ENCODE measurements around the gene WDR77. TPM values are rescaled to one million over a fixed set of nuclear protein-coding genes. Genes with fewer than 3 reads are reported as not detected.

The WDR77 gene
- total and polyA plus RNA-seq, 2 experiments from 2014 or later, result 39.3 to 109 TPM

DNA sequence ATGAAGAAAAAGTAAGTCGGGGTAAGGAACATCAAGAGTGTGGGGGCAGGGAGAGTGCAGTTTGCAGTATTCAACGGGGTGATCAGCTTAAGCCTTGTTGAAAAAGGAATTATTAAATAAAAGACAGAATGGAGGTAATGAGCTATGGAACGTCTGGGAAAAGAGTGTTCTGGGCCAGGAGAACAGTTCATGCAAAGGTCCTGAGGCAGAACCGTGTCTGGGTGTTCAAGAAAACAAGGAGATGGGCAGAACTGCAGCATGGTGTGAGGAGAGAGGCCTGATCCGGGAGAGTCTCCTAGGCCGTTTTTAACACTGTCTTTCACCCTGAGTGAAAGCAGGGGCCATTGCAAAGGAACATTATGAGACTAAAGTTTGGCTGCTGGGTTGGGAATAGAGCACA is 41.8 kb downstream of the WDR77 start:
- no peak for DNase-seq (ENCODE audit: low read depth in 1 of 2, low spot score in 1 of 2)
- H3K9me3 ChIP-seq (ENCODE audit: low read depth), result no peaks in the 10 kb centered on the region
- no peak overlapping the region for H3K27ac ChIP-seq
- H3K4me3 ChIP-seq, result no peak overlapping the region
- no peaks in the 10 kb centered on the region for H3K27me3 ChIP-seq
- no peaks in the 10 kb centered on the region for H3K4me1 ChIP-seq (ENCODE audit: low read depth)
- H3K36me3 ChIP-seq, result no peaks in the 10 kb centered on the region
- TF ChIP-seq, protein P1, sequence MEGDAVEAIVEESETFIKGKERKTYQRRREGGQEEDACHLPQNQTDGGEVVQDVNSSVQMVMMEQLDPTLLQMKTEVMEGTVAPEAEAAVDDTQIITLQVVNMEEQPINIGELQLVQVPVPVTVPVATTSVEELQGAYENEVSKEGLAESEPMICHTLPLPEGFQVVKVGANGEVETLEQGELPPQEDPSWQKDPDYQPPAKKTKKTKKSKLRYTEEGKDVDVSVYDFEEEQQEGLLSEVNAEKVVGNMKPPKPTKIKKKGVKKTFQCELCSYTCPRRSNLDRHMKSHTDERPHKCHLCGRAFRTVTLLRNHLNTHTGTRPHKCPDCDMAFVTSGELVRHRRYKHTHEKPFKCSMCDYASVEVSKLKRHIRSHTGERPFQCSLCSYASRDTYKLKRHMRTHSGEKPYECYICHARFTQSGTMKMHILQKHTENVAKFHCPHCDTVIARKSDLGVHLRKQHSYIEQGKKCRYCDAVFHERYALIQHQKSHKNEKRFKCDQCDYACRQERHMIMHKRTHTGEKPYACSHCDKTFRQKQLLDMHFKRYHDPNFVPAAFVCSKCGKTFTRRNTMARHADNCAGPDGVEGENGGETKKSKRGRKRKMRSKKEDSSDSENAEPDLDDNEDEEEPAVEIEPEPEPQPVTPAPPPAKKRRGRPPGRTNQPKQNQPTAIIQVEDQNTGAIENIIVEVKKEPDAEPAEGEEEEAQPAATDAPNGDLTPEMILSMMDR (IDR thresholded peaks at IDR 0.05; ENCODE audit: low read depth, low read length), result no peak

GRCh38 chr1:111406321-111406768 is 42.7 kb downstream of the WDR77 start:
- Histone ChIP-seq H3K9me3 (ENCODE audit: low read depth) (no peaks in the 10 kb centered on the region), H3K36me3 (no peaks in the 10 kb centered on the region), H3K4me1 (ENCODE audit: low read depth) (no peaks in the 10 kb centered on the region), H3K27me3 (no peaks in the 10 kb centered on the region), H3K27ac (no peak overlapping the region), H3K4me3 (no peak overlapping the region)
- TF ChIP-seq, protein P1 (IDR thresholded peaks at IDR 0.05; ENCODE audit: low read depth, low read length), result no peak
- peak in 1 of 2 donors; percentile 80 for DNase-seq (ENCODE audit: low read depth in 1 of 2, low spot score in 1 of 2)

DNA sequence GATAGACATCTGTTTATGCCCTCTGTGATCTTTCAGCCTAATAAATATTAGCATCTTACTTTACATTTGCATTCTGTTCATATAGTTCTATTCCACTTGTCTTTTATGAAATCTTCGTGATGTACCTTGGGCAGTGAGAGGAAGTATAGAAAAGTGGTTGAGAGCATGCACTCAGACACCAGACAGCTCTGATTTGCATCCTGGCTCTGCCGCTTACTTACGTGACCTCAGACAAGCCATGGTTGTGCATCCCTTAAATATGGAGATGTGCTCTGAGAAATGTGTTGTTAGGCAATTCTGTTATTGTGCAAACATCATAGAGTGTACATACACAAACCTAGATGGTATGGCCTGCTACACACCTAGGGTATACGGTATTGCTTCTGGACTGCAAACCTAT is 44.5 kb downstream of the WDR77 start:
- H3K27me3 ChIP-seq, result no peaks in the 10 kb centered on the region
- H3K9me3 ChIP-seq (ENCODE audit: low read depth), result no peaks in the 10 kb centered on the region
- H3K4me3 ChIP-seq, result no peak overlapping the region
- no peak for DNase-seq (ENCODE audit: low read depth in 1 of 2, low spot score in 1 of 2)
- TF ChIP-seq, protein P1 (IDR thresholded peaks at IDR 0.05; ENCODE audit: low read depth, low read length), result no peak
- no peak overlapping the region for H3K27ac ChIP-seq
- no peaks in the 10 kb centered on the region for H3K4me1 ChIP-seq (ENCODE audit: low read depth)
- H3K36me3 ChIP-seq, result no peaks in the 10 kb centered on the region

DNA sequence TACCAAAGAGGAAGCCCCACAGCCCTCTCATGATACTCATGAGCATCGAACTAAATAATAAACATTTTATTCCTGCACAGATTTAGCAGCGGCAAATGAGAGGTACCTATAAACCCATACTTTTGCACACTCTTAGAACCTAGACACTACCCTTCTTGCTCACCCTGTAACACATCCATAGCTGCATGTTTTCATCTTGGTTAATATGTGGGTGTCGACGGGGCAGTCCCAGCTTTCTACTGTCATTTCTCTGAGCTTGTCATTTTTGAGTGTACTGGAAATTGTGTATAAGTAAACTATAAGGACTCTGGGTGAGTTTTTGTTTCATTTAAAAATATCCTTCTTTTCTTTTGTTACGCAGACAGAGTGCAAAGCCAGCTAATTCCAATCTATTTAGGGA is 47.0 kb downstream of the WDR77 start:
- Histone ChIP-seq H3K27me3 (no peaks in the 10 kb centered on the region), H3K36me3 (no peaks in the 10 kb centered on the region), H3K4me1 (ENCODE audit: low read depth) (no peaks in the 10 kb centered on the region), H3K9me3 (ENCODE audit: low read depth) (no peaks in the 10 kb centered on the region), H3K4me3 (no peak overlapping the region), H3K27ac (no peak overlapping the region)
- TF ChIP-seq, protein P1 (IDR thresholded peaks at IDR 0.05; ENCODE audit: low read depth, low read length), result no peak
- no peak for DNase-seq (ENCODE audit: low read depth in 1 of 2, low spot score in 1 of 2)

DNA sequence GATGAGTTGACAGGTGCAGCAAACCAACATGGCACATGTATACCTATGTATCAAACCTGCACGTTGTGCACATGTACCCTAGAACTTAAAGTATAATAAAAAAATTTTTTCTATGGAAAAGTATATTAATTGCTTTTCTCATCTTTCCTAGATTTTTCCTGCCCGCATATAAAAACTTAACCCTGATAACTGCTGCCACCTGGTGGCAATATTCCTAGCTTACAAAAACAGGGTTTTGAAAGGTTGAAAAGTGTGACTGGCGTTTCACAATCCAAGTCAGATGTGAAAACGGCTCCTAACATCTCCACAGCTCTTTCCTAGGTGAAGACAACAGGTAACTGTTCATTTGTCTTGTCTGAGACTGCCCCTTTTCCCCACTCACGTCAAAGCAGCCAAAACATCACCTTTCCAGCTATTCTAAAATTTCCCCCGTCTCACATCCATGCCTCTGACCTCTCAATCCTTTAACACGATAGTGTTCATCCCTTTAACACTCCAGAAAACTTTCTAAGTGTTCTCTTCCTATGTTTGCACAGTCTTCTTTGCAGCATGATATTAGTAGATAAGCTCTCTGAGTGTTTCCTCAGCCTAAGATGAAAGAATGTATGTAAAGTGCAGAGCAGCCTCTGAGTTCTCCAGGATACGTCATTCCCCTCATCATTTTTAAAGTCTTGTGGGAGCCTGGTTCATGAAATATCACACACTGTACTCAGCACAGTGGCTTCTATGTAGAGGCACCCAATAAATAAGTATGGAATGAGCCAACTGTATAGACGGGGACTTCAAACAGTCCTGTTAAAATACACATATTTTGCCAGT is 49.1 kb downstream of the WDR77 start:
- TF ChIP-seq, protein P1 (IDR thresholded peaks at IDR 0.05; ENCODE audit: low read depth, low read length), result peak; percentile 62
- Histone ChIP-seq H3K27me3 (no peaks in the 10 kb centered on the region), H3K9me3 (ENCODE audit: low read depth) (no peaks in the 10 kb centered on the region), H3K27ac (no peak overlapping the region), H3K36me3 (no peaks in the 10 kb centered on the region), H3K4me1 (ENCODE audit: low read depth) (no peaks in the 10 kb centered on the region), H3K4me3 (no peak overlapping the region)
- DNase-seq (ENCODE audit: low read depth in 1 of 2, low spot score in 1 of 2), result peak; percentile 66 to 68

All from cardiac muscle cell (in vitro differentiated cells and primary cell).